Type B pancreatic cell (in vitro differentiated cells): Measurements from ENCODE around the gene TTC6. TPM values are rescaled to one million over a fixed set of nuclear protein-coding genes. Genes with fewer than 3 reads are reported as not detected.

ENCODE experiments used
- DNase-seq: peaks from one replicate; pipeline ENCODE4 v3.0.0; 2021; ENCODE audit warnings: mixed read lengths; ENCODE audit not compliant: unreplicated experiment; ENCODE audit errors: extremely low spot score
- H3K27ac Mint-ChIP-seq: 2 replicates; pipeline ENCODE4 v1.8.0; 2021; ENCODE audit warnings: mild to moderate bottlenecking, mixed read lengths
- H3K27me3 Mint-ChIP-seq: 2 replicates; pipeline ENCODE4 v1.8.0; 2021; ENCODE audit warnings: mixed read lengths
- H3K36me3 Mint-ChIP-seq: 2 replicates; pipeline ENCODE4 v1.8.0; 2021; ENCODE audit warnings: mixed read lengths
- H3K4me1 Mint-ChIP-seq: one replicate; pipeline ENCODE4 v1.8.0; 2021; ENCODE audit warnings: mixed read lengths; ENCODE audit not compliant: unreplicated experiment
- H3K4me3 Mint-ChIP-seq: 2 replicates; pipeline ENCODE4 v1.8.0; 2021; ENCODE audit warnings: mild to moderate bottlenecking, mixed read lengths
- H3K9me3 Mint-ChIP-seq: 2 replicates; pipeline ENCODE4 v1.8.0; 2021; ENCODE audit warnings: mixed read lengths
- total RNA-seq: library from RNA; stranded (reverse); gene quantifications from 2 replicates; pipeline ENCODE4 v1.2.1, GENCODE V29; 2021; ENCODE audit warnings: low replicate concordance
- TF ChIP-seq, protein P1 (sequence below): fragments of 200-600 bp; sonication (generic); conservative IDR thresholded peaks from 2 replicates; pipeline ENCODE4 v1.5.0; 2021; ENCODE audit warnings: antibody characterized with exemption, mild to moderate bottlenecking

TTC6 gene
- total RNA-seq, 1 donor from 2014 or later = 4.6 TPM

DNA sequence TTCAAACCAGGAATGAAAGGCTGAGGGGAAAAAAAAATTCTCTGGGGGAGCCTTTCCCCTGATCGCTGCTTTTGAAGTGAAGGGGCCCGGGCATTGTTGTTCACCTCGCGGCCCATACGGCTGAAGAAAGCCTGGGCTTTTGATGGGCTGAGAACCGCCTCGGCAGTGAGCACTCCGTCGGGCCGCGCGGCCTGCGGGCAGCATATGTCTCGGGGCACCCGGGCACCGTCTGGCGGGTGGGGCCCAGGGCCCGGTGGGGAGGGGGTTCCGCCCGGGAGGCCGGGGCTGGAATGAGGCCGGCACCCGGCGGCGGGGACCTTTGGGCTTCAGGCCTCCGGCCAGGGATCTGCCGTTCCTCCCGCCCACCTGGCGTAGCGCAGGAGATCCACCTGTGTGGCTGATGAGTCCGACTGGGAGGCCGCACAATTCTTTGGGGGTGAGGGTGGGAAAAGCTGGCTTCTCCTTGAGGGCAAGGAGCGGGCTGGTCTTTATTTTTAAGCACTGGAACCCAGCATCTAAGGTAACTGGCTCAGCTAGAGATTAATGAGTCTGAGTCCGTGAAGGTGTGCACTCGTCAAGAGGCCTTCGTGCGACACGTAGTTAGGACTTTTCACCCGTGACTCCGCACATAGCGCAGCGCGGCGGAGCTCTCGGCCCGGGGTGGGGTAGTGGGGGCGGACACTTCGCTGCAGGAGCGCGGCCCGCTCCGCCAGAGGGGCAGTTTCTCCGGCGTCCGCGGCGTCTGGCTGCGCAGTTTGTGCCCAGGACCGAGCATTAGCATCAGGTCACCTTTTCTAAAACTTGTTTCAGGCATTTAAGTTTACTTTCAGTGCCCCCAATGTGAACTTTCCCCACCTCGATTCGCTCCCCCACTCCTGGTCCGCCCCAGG, 11.0 kb upstream of the TTC6 start:
- Mint-ChIP-seq H3K36me3 (peaks cover 11% of the 10 kb centered on the region), H3K4me3 (peak overlapping the region; percentile 77), H3K27me3 (peaks cover 91% of the 10 kb centered on the region), H3K9me3 (no peaks in the 10 kb centered on the region), H3K27ac (peak overlapping the region; percentile 85), H3K4me1 (peaks cover 11% of the 10 kb centered on the region)
- no peak for DNase-seq
- TF ChIP-seq, protein P1, sequence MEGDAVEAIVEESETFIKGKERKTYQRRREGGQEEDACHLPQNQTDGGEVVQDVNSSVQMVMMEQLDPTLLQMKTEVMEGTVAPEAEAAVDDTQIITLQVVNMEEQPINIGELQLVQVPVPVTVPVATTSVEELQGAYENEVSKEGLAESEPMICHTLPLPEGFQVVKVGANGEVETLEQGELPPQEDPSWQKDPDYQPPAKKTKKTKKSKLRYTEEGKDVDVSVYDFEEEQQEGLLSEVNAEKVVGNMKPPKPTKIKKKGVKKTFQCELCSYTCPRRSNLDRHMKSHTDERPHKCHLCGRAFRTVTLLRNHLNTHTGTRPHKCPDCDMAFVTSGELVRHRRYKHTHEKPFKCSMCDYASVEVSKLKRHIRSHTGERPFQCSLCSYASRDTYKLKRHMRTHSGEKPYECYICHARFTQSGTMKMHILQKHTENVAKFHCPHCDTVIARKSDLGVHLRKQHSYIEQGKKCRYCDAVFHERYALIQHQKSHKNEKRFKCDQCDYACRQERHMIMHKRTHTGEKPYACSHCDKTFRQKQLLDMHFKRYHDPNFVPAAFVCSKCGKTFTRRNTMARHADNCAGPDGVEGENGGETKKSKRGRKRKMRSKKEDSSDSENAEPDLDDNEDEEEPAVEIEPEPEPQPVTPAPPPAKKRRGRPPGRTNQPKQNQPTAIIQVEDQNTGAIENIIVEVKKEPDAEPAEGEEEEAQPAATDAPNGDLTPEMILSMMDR = no peak

DNA sequence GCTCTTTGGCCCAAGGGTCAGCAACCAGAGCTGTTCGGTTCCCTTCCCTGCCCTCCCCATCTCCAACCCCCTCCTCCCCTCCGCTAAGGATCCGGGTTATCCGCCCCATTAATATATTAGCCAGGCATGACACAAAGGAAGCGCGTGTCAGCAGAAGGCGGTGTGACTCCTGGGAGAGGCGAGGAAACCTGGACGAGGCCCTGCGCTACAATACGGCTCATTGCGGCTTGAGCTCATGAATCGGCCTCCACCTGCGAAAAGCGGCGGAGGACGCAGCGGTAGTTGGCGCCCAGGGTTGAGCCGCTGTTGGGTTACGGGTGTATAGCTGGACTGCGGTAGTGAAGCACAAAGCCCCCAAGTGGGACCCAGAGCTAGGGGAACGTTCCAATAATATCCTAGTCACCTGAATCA, 10.3 kb upstream of the TTC6 start:
- DNase-seq = no peak
- TF ChIP-seq, protein P1 = no peak
- Mint-ChIP-seq H3K4me1 (peaks cover 12% of the 10 kb centered on the region), H3K27me3 (peaks cover 89% of the 10 kb centered on the region), H3K4me3 (peak overlapping the region; percentile 69), H3K27ac (peak overlapping the region; percentile 85), H3K36me3 (peaks cover 12% of the 10 kb centered on the region), H3K9me3 (no peaks in the 10 kb centered on the region)

DNA sequence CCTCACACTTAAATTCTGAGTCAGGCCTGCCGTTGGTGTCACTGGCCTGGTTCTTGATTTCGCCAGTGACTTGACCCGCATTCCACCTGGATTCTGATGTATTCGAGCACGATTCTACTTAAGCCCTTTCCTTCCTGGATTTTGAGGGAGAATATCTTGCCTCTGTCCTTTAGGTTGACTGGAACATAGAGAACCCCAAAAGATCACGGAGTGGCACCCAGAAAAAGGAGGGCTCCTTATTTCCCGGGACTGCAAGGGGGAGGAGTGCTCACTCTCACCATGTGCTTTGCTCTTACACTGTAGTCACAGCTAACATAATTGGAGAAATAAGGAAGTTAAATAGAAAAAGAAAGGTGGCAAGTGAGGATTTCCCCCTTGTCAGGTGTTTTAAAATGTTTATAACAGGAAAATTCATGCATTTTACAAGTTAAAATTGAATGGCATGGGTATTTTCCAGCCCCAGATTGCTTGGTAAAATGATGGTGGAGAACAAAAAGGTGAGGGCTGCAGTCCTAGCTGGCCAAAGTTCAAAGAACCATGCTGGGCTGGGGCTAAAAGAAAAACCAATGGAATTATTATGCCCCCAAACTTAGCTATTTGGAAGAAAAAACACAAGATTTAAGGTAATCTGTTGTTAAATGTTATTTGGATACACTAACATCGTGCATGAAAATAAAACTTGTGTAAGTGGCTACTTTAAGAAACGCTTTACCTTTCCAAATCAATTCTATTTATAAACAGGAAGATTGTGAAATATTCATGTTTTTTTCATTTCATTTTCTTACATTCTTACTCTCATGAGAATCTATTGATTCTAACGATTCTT, 9.2 kb upstream of the TTC6 start:
- H3K4me3 Mint-ChIP-seq = peak overlapping the region; percentile 85
- peak overlapping the region; percentile 85 for H3K27ac Mint-ChIP-seq
- H3K4me1 Mint-ChIP-seq = peaks cover 12% of the 10 kb centered on the region

DNA sequence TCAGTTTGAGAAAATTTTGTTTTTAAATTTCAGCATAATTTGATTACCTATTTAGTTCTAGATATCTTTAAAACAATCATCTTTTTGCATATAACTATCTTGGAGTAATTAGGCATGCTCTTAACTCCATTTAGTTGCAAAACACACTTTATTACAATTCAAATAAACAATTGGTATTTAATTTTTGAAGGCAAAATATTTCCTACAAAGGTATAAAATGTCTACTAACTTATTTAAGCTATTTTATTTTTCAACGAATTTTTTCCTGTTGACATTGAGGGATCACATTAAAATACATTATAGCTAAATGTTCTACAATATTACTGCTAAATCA, 8.7 kb upstream of the TTC6 start:
- Mint-ChIP-seq H3K36me3 (peaks cover 20% of the 10 kb centered on the region), H3K4me3 (peak overlapping the region; percentile 85), H3K27me3 (peaks cover 87% of the 10 kb centered on the region), H3K9me3 (no peaks in the 10 kb centered on the region), H3K4me1 (peaks cover 12% of the 10 kb centered on the region), H3K27ac (no peak overlapping the region)
- TF ChIP-seq, protein P1 = no peak
- no peak for DNase-seq

More for the DNA sequence above, 9.2 kb upstream of the TTC6 start:
- H3K9me3 Mint-ChIP-seq = no peaks in the 10 kb centered on the region
- TF ChIP-seq, protein P1 = no peak
- H3K27me3 Mint-ChIP-seq = peaks cover 89% of the 10 kb centered on the region
- DNase-seq = no peak
- peaks cover 18% of the 10 kb centered on the region for H3K36me3 Mint-ChIP-seq

DNA sequence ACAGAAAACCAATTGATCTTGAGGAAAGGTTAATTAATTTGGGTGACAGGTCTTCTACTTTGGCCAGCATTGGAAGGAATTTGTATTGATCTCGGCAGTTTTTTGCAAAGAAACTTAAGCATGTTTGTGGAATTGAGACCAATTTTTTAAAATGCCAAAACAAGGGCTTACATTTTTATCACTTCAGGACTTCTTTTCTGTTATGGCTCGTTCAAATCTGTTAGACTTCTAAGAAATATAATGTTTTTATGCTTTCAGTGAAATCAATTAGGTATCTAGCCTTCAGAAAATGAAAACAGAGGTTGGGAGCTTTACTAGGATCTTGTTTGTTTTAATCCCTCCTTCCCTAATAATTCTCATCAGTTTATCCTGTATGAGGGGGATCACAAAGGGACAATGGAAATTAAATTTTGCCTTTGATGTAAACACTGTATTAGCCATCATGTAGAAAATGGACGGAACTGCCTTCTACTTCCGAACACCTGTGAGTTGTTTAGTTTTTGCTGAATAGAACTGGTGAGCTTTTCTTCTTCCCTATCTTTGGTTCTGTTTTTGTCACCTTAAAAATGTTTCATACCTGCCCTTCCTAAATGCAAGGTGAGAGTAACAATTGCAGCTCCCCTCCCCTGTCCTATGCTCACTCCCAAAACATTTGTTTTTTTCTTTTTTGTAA, 8.2 kb upstream of the TTC6 start:
- peaks cover 88% of the 10 kb centered on the region for H3K27me3 Mint-ChIP-seq
- H3K9me3 Mint-ChIP-seq = no peaks in the 10 kb centered on the region
- H3K27ac Mint-ChIP-seq = peak overlapping the region; percentile 70
- H3K4me1 Mint-ChIP-seq = peaks cover 12% of the 10 kb centered on the region
- peak overlapping the region; percentile 85 for H3K4me3 Mint-ChIP-seq
- no peak for DNase-seq
- TF ChIP-seq, protein P1 = no peak
- peaks cover 20% of the 10 kb centered on the region for H3K36me3 Mint-ChIP-seq
